IPS-18a (cell line): ENCODE measurements around the gene HIVEP2.

Experiments used
- H3K27ac ChIP-seq: one replicate; pipeline ENCODE4 v1.5.1; 2013; ENCODE audit warnings: low read length
- H3K27me3 ChIP-seq: one replicate; pipeline ENCODE4 v1.6.1; 2013; ENCODE audit warnings: mild to moderate bottlenecking, low read length; ENCODE audit not compliant: control insufficient read depth, insufficient read depth
- H3K36me3 ChIP-seq: one replicate; pipeline ENCODE4 v1.6.1; 2013; ENCODE audit warnings: low read depth, low read length; ENCODE audit not compliant: control insufficient read depth
- H3K4me1 ChIP-seq: one replicate; pipeline ENCODE4 v1.6.1; 2013; ENCODE audit warnings: low read depth, low read length; ENCODE audit not compliant: control insufficient read depth
- H3K4me3 ChIP-seq: one replicate; pipeline ENCODE4 v1.5.1; 2013; ENCODE audit warnings: low read length
- H3K9ac ChIP-seq: one replicate; pipeline ENCODE4 v1.6.1; 2013; ENCODE audit warnings: mild to moderate bottlenecking, low read length, moderate library complexity
- H3K9me3 ChIP-seq: one replicate; pipeline ENCODE4 v1.6.1; 2013; ENCODE audit warnings: low read depth, low read length; ENCODE audit not compliant: control insufficient read depth

The HIVEP2 gene

DNA sequence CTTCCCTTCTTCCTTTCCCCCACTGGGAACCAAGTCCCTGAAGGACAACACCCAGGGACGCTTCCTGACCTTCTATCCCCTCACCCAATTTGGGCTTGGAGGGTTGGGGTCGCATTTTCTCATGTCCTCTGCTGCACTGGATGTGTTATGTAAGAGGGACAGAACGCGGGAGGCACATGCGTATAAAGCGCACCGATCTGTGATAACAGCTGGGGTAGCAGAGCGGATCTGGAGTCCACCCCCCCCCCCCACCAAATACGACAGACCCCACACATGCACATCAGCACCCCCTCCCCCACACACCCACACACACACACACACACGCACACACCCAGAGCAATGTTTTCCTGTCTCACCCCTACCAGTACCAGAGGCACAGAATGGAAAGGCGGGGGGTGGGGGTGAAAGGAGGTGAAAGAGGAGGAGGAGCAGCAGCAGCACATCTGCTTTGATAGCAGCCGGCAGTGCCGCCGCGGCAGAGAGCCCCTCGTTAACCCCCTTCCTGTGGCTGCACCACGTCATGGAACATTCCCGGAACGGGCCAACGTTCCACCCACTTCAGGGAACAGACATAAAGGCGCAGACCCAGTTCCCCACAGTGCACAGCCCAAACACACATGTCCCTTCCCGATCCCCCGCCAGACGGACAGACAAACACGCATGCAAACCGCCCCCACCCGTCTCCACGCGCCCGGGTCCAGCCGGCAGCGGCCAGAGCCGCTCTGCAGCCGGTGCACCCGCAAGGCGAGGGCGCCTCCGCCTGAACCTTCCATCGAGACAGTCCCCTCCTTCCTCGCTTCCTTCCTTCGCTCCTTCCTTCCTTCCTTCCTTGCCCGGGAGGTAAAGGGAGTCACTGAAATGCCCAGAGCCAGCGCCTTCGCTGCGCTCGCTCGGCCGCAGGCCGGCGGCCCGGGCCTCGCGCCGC, 590 bp downstream of the HIVEP2 start:
- H3K9ac ChIP-seq = peak overlapping the region; percentile 94
- no peaks in the 10 kb centered on the region for H3K36me3 ChIP-seq
- peak overlapping the region; percentile 53 for H3K27ac ChIP-seq
- no peaks in the 10 kb centered on the region for H3K9me3 ChIP-seq
- H3K4me1 ChIP-seq = peaks cover 13% of the 10 kb centered on the region
- peak overlapping the region; percentile 94 for H3K4me3 ChIP-seq
- H3K27me3 ChIP-seq = peaks cover 15% of the 10 kb centered on the region

DNA sequence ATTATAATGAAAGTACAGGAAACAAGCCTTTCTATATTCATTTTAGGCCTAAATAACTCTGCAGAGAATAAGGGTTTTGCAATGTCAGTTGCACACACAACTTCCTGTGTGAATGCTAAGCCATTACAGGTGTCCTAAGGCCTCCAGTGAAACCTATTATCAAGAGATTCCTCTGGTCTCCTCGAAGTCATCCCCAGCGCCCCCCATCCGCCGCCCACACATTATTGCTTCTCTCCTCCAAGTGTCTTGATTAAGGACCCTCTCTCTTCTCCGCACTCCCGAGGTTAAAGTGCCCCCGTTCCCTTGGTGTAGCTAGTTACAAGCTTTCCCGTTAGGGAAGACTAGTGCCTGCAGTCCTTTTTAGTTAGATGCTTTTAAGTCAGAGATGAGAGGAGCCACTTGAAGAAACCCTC, 1.3 kb downstream of the HIVEP2 start:
- Histone ChIP-seq H3K4me1 (peaks cover 13% of the 10 kb centered on the region), H3K27me3 (peaks cover 9% of the 10 kb centered on the region), H3K27ac (no peak overlapping the region), H3K36me3 (no peaks in the 10 kb centered on the region), H3K9ac (peak overlapping the region; percentile 94), H3K4me3 (peak overlapping the region; percentile 94), H3K9me3 (no peaks in the 10 kb centered on the region)

DNA sequence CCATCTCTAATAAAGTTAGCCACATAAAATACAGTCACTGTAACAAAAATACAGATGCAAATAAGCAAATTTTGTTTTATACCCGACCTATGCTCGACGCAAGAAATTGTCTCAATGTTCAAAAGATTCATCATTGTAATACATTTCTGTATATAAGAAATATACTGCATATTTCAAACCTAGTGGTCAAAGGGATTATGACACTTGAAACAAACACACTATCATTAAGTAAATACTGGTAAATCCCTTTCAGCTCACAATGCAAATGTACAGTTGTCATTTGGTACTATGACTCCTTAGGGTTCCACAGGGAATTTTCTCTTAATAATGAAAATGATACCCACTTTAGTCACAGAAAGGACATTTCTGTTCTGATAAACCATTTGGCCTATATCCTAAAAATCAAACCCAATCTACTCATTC, 2.2 kb downstream of the HIVEP2 start:
- no peaks in the 10 kb centered on the region for H3K9me3 ChIP-seq
- peaks cover 10% of the 10 kb centered on the region for H3K4me1 ChIP-seq
- no peak overlapping the region for H3K4me3 ChIP-seq
- H3K27ac ChIP-seq = no peak overlapping the region
- no peaks in the 10 kb centered on the region for H3K36me3 ChIP-seq
- H3K27me3 ChIP-seq = peaks cover 7% of the 10 kb centered on the region
- peak overlapping the region; percentile 4 for H3K9ac ChIP-seq

DNA sequence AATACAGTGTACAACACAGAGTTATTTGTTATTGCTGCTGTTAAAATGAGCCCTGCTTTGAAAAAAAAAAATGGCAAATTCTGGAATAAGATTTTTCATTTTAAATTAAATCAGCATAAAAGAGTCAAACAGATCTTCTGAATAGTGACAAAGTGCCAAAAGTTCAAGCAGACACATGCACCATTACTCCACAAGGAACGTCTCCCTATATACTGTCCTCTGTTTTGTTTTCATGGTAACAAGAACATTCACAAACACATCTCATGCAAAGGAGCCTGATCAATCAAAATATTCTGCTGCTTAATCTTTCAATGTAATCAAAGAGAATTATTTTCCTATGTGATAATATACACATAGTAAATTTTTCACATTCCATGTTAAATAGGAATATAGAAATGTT, 2.7 kb downstream of the HIVEP2 start:
- no peak overlapping the region for H3K27ac ChIP-seq
- H3K27me3 ChIP-seq = peaks cover 7% of the 10 kb centered on the region
- H3K4me3 ChIP-seq = no peak overlapping the region
- no peaks in the 10 kb centered on the region for H3K36me3 ChIP-seq
- H3K9ac ChIP-seq = peak overlapping the region; percentile 4
- H3K4me1 ChIP-seq = peaks cover 10% of the 10 kb centered on the region
- no peaks in the 10 kb centered on the region for H3K9me3 ChIP-seq

DNA sequence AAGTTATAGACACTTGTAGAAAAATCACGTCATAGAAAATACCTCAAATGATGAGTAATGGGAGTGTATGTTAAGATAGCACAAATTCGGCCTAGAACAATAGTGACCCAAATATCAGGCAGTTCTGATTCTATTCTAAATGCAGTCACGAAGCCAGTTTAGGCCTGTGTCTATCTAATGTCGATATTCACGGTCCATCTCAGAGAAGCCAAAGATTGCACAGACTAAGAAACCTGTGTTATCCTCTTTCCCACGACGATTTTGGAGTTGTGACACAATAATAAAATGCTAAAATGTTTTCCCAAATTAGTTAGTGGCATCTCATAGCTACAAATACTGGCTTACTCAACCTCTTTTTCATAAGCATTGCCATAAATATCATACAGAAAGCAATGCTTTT, 4.0 kb downstream of the HIVEP2 start:
- H3K9ac ChIP-seq = no peak overlapping the region
- peaks cover 7% of the 10 kb centered on the region for H3K27me3 ChIP-seq
- H3K27ac ChIP-seq = no peak overlapping the region
- no peak overlapping the region for H3K4me3 ChIP-seq
- H3K36me3 ChIP-seq = no peaks in the 10 kb centered on the region
- peaks cover 10% of the 10 kb centered on the region for H3K4me1 ChIP-seq
- H3K9me3 ChIP-seq = no peaks in the 10 kb centered on the region

DNA sequence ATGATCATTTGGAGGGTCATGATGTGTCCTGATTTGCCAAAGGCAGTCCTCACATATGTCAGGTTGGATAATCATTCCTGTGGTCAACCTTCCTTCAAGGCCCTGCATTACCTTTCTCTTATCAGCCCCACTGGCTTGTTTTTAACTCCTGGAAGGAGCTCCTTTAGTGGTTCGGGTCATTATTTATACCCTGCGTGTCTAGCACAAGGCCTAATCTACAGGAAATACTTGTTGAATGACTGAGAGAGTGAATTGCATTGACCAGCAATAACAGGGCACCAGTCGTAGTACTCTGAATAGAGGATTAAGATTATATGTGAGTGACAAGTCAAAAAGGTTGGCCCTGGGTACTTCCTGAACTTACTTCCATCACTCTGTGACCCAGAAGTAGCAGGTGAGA, 4.5 kb downstream of the HIVEP2 start:
- H3K9ac ChIP-seq = no peak overlapping the region
- H3K9me3 ChIP-seq = no peaks in the 10 kb centered on the region
- no peak overlapping the region for H3K4me3 ChIP-seq
- H3K27me3 ChIP-seq = peaks cover 7% of the 10 kb centered on the region
- peaks cover 10% of the 10 kb centered on the region for H3K4me1 ChIP-seq
- no peak overlapping the region for H3K27ac ChIP-seq
- H3K36me3 ChIP-seq = no peaks in the 10 kb centered on the region

DNA sequence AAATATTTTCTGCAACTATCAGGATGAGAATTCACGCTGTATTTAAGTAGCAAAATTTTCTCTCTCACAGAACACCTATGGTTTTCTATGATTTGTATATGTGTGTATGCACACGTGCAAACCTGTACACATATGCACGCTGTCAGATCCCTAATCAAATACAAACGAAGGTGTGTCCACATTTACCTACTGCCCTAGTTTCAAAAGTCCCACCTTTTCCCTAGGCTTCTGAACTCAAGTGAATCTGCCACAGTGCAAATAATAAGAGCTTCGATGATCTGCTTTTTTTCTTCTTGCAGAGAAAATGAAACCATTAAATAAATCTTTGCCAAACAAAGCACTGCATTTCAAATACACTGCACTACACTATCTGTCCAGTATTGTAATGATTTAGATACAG, 6.5 kb downstream of the HIVEP2 start:
- H3K4me3 ChIP-seq = no peak overlapping the region
- H3K9me3 ChIP-seq = no peaks in the 10 kb centered on the region
- H3K9ac ChIP-seq = no peak overlapping the region
- H3K4me1 ChIP-seq = peaks cover 9% of the 10 kb centered on the region
- peaks cover 7% of the 10 kb centered on the region for H3K27me3 ChIP-seq
- no peak overlapping the region for H3K27ac ChIP-seq
- H3K36me3 ChIP-seq = no peaks in the 10 kb centered on the region

DNA sequence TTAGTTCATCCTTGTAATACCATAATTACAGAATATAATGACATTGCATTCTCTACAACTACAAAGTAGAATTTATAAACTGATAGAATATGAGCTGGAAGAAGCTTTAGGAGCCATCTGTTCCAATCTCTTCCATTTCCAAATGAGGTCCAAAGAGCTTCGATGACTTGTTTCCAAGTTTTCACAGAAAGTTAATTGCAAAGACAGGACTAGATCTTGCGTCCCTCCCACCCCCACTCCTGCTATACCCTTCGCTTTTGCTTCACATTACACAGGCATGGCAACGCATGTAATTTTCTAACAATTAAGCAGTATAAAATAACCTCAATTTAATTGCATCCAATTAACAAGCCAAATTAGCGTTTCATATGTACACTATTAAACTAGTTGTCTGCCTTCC, 7.0 kb downstream of the HIVEP2 start:
- no peak overlapping the region for H3K4me3 ChIP-seq
- H3K4me1 ChIP-seq = peaks cover 3% of the 10 kb centered on the region
- no peak overlapping the region for H3K9ac ChIP-seq
- H3K27ac ChIP-seq = no peak overlapping the region
- H3K36me3 ChIP-seq = no peaks in the 10 kb centered on the region
- peaks cover 4% of the 10 kb centered on the region for H3K27me3 ChIP-seq
- no peaks in the 10 kb centered on the region for H3K9me3 ChIP-seq

DNA sequence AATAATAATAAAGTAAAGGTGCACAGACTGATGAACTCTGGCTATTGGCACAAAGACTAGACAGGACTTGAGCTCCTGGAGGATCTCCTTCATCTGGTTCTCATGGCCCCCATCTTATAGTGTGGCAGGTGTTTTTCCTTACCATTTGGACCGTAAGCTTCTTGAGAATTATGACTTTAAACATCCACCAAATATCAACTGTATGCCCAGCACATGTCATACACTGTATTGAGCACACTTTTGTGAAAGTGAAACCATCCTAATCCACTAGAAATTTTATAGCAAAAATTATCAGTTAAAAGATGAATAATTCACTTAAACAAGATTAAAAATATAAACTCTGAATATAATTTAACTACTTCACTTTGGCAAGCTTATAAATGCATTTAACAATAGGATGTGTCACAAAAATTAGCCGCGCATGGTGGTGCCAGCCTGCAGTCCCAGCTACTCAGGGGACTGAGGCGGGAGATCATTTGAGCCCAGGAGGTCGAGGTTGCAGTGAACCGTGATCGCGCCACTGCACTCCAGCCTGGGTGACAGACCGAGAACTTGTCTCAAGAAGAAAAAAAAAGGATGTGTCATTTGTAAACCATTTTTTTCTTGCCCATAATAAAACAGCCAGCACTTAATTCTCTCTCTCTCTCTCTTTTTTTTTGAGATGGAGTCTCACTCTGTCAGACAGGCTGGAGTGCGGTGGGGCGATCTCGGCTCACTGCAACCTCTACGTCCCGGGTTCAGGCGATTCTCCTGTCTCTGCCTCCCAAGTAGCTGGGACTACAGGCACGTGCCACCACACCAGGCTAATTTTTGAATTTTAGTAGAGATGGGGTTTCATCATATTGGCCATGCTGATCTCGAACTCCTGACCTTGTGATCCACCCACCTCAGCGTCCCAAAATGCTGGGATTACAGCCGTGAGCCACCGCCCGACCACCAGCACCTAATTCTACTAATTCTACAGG, 9.1 kb downstream of the HIVEP2 start:
- H3K27me3 ChIP-seq = no peaks in the 10 kb centered on the region
- no peak overlapping the region for H3K27ac ChIP-seq
- no peak overlapping the region for H3K4me3 ChIP-seq

DNA sequence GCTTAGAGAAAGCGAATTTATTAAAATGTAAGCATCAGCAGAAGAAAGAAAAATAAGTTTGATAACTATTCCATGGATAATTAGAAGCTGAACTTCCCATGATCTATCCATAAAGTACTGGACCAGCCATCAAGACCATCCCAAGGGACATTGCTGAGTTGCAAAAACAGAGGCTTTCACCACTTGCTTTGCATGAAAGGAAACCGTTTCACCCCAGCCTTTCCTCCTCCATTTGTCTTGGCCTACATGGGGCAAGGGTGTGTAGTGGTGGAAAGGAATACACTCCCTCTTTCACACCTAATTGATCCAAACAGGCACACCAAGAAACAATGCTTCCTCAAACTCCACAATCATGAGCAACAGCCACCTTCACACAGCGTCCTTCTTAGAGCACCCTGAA, 10.4 kb downstream of the HIVEP2 start:
- no peaks in the 10 kb centered on the region for H3K27me3 ChIP-seq
- no peaks in the 10 kb centered on the region for H3K9me3 ChIP-seq
- H3K9ac ChIP-seq = no peak overlapping the region
- no peaks in the 10 kb centered on the region for H3K4me1 ChIP-seq
- H3K27ac ChIP-seq = no peak overlapping the region
- no peak overlapping the region for H3K4me3 ChIP-seq
- no peaks in the 10 kb centered on the region for H3K36me3 ChIP-seq

More for the DNA sequence above, 9.1 kb downstream of the HIVEP2 start:
- no peaks in the 10 kb centered on the region for H3K36me3 ChIP-seq
- peaks cover 3% of the 10 kb centered on the region for H3K4me1 ChIP-seq
- H3K9me3 ChIP-seq = no peaks in the 10 kb centered on the region
- H3K9ac ChIP-seq = no peak overlapping the region

DNA sequence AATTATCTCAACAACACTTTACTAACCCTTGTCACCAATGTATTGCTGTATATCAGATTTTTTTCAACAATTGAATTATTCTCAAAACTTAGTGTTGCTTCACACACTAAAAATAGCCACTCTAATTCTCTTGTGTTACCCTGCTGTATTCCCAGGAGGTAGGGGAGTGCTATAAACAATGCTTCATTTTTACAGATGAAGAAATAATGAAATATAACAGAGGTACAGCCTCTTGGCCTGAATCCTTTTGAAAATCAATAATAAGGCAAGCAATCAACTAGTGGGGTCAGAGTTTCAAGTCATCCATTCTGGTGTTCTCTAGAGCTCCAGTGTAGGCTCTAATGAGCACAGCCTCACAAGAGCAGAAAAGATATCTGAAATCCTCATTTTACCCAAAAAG, 10.9 kb downstream of the HIVEP2 start:
- Histone ChIP-seq H3K27ac (no peak overlapping the region), H3K4me3 (no peak overlapping the region), H3K9me3 (no peaks in the 10 kb centered on the region), H3K27me3 (peaks cover 2% of the 10 kb centered on the region), H3K9ac (no peak overlapping the region), H3K4me1 (no peaks in the 10 kb centered on the region), H3K36me3 (no peaks in the 10 kb centered on the region)
